Muscle layer of duodenum (tissue), 2 donors: ENCODE data around the gene FGD6.

ENCODE experiments used
- H3K27ac ChIP-seq: one replicate; pipeline ENCODE4 v1.7.0; 2013; ENCODE audit warnings: mild to moderate bottlenecking, low read length
- H3K27me3 ChIP-seq: one replicate; pipeline ENCODE4 v1.7.0; 2013; ENCODE audit warnings: low read depth, mild to moderate bottlenecking, control low read depth, low read length
- H3K36me3 ChIP-seq, 2 donors: one replicate each; pipeline ENCODE4 v1.7.0; 2013; ENCODE audit warnings: low read length in 2 of 2, control low read depth in 1 of 2, mild to moderate bottlenecking in 1 of 2; ENCODE audit not compliant: insufficient read depth in 2 of 2, control insufficient read depth in 1 of 2
- H3K4me1 ChIP-seq, 2 donors: one replicate each; pipeline ENCODE4 v1.7.0; 2013; ENCODE audit warnings: low read length in 2 of 2, mild to moderate bottlenecking in 2 of 2, control low read depth in 1 of 2, moderate library complexity in 1 of 2; ENCODE audit not compliant: insufficient read depth in 2 of 2, control insufficient read depth in 1 of 2
- H3K4me3 ChIP-seq, 2 donors: one replicate each; pipeline ENCODE4 v1.7.0; 2013; ENCODE audit warnings: low read length in 2 of 2, low read depth in 1 of 2, mild to moderate bottlenecking in 1 of 2
- H3K9me3 ChIP-seq, 2 donors: one replicate each; pipeline ENCODE4 v1.7.0; 2013; ENCODE audit warnings: low read length in 2 of 2, control low read depth in 1 of 2, mild to moderate bottlenecking in 1 of 2; ENCODE audit not compliant: control insufficient read depth in 1 of 2
- donor health status: healthy.

FGD6 gene

GRCh38 chr12:95054206-95054605 lies 163.1 kb downstream of the FGD6 start:
- H3K9me3 ChIP-seq, result no peaks in the 10 kb centered on the region
- peaks cover 26 to 48% of the 10 kb centered on the region in 2 donors for H3K36me3 ChIP-seq
- H3K27ac ChIP-seq, result no peak overlapping the region
- H3K4me3 ChIP-seq, result no peak overlapping the region
- peaks cover 0 to 12% of the 10 kb centered on the region in 2 donors for H3K4me1 ChIP-seq
- H3K27me3 ChIP-seq, result no peaks in the 10 kb centered on the region

- Histone ChIP-seq H3K36me3 (peaks cover 34 to 39% of the 10 kb centered on the region in 2 donors), H3K27me3 (no peaks in the 10 kb centered on the region), H3K4me3 (no peak overlapping the region), H3K27ac (no peak overlapping the region), H3K4me1 (peaks cover 0 to 12% of the 10 kb centered on the region in 2 donors), H3K9me3 (no peaks in the 10 kb centered on the region)
Measured at GRCh38 chr12:95051241-95051640, 166.0 kb downstream of the FGD6 start.

- Histone ChIP-seq H3K4me1 (no peaks in the 10 kb centered on the region), H3K9me3 (no peaks in the 10 kb centered on the region), H3K36me3 (peaks cover 8 to 37% of the 10 kb centered on the region in 2 donors)
Measured at GRCh38 chr12:95037906-95038305, 179.4 kb downstream of the FGD6 start.

GRCh38 chr12:95034750-95035149 lies 182.5 kb downstream of the FGD6 start:
- Histone ChIP-seq H3K4me3 (no peak overlapping the region), H3K4me1 (no peaks in the 10 kb centered on the region), H3K36me3 (peaks cover 12 to 55% of the 10 kb centered on the region in 2 donors), H3K9me3 (no peaks in the 10 kb centered on the region), H3K27me3 (no peaks in the 10 kb centered on the region), H3K27ac (no peak overlapping the region)

More at GRCh38 chr12:95037906-95038305, 179.4 kb downstream of the FGD6 start:
- no peaks in the 10 kb centered on the region for H3K27me3 ChIP-seq
- no peak overlapping the region for H3K27ac ChIP-seq
- H3K4me3 ChIP-seq, result no peak overlapping the region
